ENCODE measurements around the gene CTBP2. TPM values are rescaled to one million over a fixed set of nuclear protein-coding genes. Genes with fewer than 3 reads are reported as not detected.

Gene CTBP2
- total RNA-seq, 1 experiment from 2014 or later, result 191 TPM

GRCh38 chr10:125027871-125028869, 132.2 kb downstream of the CTBP2 start:
- Mint-ChIP-seq H3K36me3 (peaks cover 38% of the 10 kb centered on the region), H3K4me1 (peaks cover 68% of the 10 kb centered on the region)
- ATAC-seq, result no peak

More at GRCh38 chr10:125027871-125028869, 132.2 kb downstream of the CTBP2 start:
- Mint-ChIP-seq H3K4me3 (no peak overlapping the region), H3K9me3 (no peaks in the 10 kb centered on the region), H3K27ac (peak overlapping the region; percentile 63), H3K27me3 (ENCODE audit: low read depth) (no peaks in the 10 kb centered on the region; the same call in 1 of the 2 replicates)
- POLR2A ChIA-PET, result interaction anchor here (1.2 kb wide), 1 partner anchor 9 kb away, joined by 5 read pairs; no protein-coding TSS in a partner anchor
- CTCF ChIA-PET, result interaction anchor here (1.3 to 1.5 kb wide), 5 partner anchors 11 to 33 kb away, joined by 4 to 10 read pairs (median 5); no protein-coding TSS in a partner anchor
- TF ChIP-seq USF1 (CRISPR knock-in tag; IDR thresholded peaks at IDR 0.05), result no peak
- no peak for TF ChIP-seq ZNF281 (CRISPR knock-in tag; IDR thresholded peaks at IDR 0.05)
- TF ChIP-seq SMAD4 (CRISPR knock-in tag; IDR thresholded peaks at IDR 0.05), result no peak
- no peak for TF ChIP-seq ZNF121 (CRISPR knock-in tag; IDR thresholded peaks at IDR 0.05)
- TF ChIP-seq E2F4 (CRISPR knock-in tag; IDR thresholded peaks at IDR 0.05; ENCODE audit: borderline replicate concordance, low read depth), result no peak
- no peak for TF ChIP-seq MYBL2 (CRISPR knock-in tag; IDR thresholded peaks at IDR 0.05)
- no peak for TF ChIP-seq GABPB1 (CRISPR knock-in tag; IDR thresholded peaks at IDR 0.05)
- no peak for TF ChIP-seq HMGA2 (CRISPR knock-in tag; IDR thresholded peaks at IDR 0.05)
- no peak for TF ChIP-seq JAZF1 (CRISPR knock-in tag; IDR thresholded peaks at IDR 0.05)
- TF ChIP-seq ATF2 (CRISPR knock-in tag; IDR thresholded peaks at IDR 0.05; ENCODE audit: borderline replicate concordance, low read depth), result no peak
- TF ChIP-seq CDX4 (CRISPR knock-in tag; IDR thresholded peaks at IDR 0.05; ENCODE audit: borderline replicate concordance), result no peak
- no peak for TF ChIP-seq MXD4 (CRISPR knock-in tag; IDR thresholded peaks at IDR 0.05; ENCODE audit: borderline replicate concordance)
- no peak for TF ChIP-seq GRHL2 (CRISPR knock-in tag; IDR thresholded peaks at IDR 0.05; ENCODE audit: insufficient replicate concordance, severe bottlenecking)
- TF ChIP-seq ZNF512 (CRISPR knock-in tag; IDR thresholded peaks at IDR 0.05; ENCODE audit: borderline replicate concordance), result no peak
- DNase-seq (ENCODE audit: low spot score), result no peak

Data from WTC11 (cell line).